HG02840 (cell line): Measurements from ENCODE around the gene DGKI.
A peak's percentile ranks its signal among the peaks of the same experiment; 100 is the strongest.

Experiments used
- ATAC-seq: cut with Tn5 transposase; IDR thresholded peaks from one replicate; pipeline ENCODE4 v1.9.1; 2021; ENCODE audit warnings: mild to moderate bottlenecking, moderate library complexity, moderate number of reproducible peaks; ENCODE audit not compliant: unreplicated experiment, low FRiP score

DGKI gene

DNA sequence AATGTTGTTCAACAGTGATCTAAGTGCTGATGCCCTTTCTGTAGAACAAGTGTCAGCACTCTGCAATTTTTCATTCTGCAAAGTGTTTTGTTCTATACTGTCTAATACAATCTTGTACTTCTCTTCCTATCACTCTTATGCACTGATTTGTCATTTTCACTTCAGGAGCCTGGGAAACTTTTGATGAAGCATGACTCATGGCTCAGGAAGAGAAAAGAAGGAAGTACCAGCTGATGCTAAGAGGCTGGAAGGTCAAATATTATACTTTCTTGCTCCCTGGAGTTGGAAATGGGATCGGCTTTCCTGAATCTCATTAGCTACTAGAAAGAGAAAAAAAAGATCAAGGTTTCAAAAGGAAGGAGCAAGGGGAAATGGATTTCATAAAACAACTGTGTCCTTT is 45.8 kb downstream of the DGKI start:
- no peak for ATAC-seq

DNA sequence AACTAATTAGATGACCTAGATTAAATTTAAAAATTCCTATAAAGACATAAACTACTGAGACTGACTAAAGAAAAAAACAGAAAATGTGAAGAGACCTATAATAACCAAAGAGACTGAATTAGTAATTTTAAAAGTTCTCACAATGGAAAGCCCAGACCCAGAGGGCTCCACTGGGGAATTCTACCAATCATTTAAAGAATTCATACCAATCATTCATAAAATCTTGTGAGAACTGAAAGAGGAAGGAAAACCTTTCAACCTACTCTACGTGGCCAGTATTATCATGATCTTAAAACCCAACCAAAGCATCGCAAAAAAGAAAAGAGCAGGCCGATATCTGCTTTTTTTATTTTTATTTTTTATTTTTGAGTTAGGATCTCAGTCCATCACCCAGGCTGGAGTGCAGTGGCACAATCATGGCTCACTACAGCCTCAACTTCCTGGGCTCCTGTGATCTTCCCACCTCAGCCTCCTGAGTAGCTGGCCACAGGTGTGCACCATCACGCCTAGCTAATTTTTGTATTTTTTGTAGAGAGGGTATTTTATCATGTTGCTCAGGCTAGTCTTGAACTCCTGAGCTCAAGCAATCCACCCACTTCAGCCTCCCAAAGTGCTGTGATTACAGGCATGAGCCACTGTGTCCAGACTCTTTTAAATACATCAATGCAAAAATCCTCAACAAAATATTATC is 48.6 kb downstream of the DGKI start:
- ATAC-seq, result peak; percentile 97

DNA sequence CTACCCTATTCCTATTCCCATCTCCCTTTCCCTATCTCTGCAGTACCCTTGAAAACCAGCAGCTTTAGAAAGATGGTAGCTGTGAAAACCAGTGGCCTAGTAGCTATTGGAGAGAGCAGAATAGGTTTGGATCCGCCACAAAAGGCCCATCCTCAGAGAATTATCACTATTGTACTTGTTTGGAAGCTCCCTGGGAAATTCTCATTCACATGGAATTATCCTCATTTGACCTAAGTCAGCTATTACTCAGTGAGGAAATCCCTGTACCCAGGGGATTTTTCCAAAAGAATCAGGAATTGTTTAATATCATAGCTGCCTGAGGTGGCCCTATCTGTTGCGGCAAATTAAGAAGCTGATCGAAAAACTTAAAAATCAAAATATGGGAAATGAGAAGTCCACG is 51.6 kb downstream of the DGKI start:
- ATAC-seq, result no peak

DNA sequence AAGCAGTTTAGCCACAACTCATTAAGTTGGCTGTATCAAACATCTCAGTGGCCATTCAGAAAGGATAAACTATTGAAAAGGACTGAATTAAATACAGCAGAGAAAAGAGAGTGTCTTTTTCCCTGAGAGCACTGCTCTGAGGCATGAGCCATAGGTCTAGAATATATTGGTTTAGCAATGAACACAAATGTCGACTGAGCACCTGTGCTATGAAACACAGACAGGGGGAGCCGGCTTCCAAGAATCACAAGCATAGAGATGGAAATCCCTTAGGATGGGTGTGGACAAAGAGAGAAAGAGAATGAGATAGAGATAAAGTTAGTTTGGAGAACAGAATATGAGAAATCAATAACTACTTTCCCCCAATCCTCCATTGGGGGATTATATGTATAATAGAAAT is 54.8 kb downstream of the DGKI start:
- no peak for ATAC-seq

DNA sequence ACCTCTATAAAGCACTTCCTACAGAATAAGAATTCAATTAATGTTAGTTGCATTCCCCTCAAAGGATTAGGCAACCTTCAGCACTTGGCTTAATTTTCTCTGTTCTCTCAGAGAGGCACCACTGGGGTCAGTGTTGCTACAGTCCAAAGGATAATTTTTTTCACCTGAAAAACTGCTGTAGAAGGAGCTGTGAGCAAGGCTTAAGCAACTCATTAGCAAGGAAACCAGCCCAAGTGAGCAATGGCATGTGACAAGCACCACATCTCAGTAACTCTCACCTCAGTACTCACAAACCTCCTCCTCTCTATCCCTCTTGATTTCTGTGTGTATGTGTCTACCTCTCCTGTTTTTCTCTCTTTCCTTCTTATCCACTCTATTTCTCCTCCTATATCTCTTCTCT is 55.9 kb downstream of the DGKI start:
- no peak for ATAC-seq

DNA sequence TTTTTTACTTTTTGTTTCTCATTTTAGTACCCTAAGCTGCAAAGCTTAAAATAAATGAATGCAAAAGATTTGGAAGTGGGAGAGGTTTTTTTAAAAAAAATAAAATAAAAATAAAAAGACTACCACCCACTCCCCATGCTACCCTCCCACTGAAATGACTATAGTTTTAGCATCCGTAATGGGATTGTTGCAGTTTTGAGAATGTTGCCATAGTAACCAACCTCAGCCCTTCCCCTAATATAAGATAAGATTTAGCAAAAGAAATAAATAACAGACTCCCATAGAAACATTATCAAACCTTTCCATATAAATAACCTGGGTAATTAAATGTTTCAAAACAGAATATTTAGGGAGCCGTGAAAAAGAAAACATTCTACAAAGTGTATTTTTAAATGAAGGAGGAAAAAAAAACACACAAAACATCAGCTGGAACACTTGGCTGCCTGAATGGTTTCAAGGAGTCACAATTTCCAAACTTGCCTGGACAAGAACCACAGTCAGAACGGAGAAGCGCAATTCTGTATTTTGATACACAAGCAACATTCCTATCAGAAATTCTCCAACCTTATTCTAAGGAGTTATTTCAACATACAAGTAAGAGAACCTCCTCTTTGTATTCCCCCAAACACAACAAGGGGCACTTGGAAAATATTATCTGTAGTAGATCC is 57.4 kb downstream of the DGKI start:
- ATAC-seq, result no peak

DNA sequence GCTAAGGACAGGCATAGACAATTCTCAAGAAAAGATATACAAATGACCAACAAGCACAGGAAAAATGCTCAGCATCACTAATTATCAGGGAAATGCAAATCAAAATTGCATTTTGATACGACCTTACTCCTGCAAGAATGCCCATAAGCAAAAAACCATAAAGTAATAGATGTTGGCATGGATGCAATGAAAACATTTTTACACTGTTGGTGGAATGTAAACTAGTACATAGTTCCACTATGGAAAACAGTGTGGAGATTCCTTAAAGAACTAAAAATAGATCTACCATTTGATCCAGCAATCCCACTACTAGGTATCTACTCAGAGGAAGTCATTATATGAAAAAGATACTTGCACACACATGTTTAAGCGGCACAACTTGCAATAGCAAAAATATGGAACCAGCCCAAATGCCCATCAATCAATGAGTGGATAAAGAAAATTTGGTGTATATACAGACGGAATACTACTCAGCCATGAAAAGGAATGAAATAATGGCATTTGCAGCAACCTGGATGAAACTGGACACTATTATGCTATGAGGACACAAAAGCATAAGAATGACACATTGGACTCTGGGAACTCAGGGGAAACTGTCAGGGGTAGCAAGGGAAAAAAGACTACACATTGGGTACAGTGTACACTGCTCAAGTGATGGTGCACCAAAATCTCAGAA is 59.3 kb downstream of the DGKI start:
- ATAC-seq, result no peak

DNA sequence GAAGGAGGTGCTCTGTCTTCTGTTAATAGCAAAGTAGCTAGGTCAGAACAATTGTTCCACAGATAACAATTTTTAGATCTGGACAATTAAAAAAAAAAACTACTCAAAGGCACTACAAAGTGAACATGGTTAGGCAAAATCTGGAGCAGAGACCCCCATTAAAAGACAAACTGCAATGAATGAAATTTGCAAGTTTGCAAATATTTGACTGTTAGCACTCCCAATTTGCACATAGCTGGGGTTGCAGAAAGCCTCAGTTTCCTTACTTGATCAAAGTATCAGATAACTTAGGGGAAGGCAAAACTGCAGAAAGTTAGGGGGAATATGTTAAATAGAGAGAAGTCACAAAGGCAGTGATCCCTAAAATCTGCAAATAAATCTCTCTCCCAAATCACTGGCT is 68.3 kb downstream of the DGKI start:
- no peak for ATAC-seq

DNA sequence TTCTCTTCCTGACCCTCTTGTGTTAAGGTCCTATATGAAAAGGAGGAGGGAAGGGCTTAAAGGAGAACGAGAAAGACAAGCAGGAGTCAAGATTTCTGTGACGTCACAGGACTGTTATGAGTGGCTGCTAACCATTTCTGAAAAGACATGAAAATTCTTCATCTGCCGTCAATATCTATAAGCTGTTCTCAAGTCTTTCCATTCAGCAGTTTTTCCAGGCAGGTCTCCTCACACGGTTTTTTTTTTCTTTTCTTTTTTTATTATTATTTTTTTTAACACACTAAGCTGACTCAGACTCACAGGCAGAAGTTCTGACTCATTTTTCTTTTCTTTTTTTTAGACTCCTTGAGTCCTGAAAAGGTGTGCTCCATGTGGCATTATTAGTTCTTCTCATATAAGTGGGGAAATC is 72.0 kb downstream of the DGKI start:
- ATAC-seq, result no peak

DNA sequence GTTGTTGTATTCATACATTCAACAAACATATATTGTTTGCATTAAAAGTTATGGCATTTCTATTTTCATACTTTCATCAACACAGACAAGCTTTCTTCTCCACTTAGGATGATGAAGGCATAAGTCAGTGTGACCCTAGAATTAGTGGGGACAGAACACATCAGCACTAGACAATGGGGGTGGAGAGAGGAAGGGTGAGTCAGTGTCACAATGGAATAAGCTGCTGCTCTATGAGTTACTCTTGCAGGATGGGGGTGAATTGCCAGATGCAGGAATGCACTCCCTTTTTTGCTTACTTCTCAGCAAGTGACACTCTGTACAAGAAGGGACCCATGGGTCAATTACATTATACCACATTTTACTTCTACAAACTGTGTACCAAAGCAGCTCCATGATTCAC is 74.0 kb downstream of the DGKI start:
- ATAC-seq, result no peak

DNA sequence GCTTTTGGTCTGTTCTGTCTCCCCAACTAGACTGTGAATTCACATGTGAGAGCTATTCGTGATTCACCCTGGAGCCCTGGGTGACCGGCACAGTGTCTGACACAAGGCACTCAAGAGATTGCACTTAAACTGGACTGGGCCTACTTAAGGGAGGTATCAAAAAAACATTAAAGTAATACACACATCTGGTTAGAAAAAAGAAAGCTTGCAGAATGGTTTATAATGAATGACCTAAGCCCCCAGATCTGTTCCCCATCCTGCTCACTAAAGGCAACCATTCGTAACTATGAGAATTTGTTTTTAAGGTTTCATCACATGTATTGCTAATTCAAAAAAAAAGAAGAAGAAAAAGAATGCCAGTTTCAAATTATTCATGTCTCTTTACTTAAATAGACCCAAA is 74.5 kb downstream of the DGKI start:
- no peak for ATAC-seq

DNA sequence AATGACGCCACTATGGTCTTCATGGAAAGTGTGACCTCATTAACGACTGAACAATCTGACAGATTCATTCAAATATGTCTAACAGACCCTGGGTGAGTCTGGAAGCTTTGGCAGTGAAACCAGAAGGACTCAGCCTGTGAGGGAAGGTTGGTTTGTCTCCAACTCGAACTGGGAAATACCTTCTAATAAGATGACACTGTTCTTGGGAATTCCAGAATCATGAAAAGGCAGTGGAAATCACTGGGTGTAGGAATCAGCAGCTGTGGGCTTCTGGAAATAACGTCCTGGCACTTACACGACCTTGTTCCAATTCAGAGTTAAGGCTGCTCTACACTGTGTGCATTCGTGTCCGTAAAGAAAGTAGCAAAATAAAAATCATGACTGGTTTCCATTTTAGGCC is 75.1 kb downstream of the DGKI start:
- no peak for ATAC-seq

DNA sequence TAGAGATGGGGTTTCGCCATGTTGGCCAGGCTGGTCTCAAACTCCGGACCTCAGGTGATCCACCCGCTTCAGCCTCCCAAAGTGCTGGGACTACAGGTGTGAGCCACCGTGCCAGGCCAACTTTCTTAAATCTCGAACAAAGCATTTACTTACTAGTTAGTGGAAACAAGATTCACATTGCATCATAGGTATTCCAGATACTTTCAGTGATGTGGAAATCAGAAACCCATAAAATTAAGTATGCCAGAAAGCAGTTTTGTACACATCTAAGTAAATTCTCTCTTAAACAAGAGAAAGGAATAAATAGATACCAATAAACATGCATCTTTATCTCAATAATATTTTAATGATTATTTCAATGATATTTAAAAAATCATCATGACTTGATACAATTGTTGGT is 75.5 kb downstream of the DGKI start:
- ATAC-seq, result no peak

DNA sequence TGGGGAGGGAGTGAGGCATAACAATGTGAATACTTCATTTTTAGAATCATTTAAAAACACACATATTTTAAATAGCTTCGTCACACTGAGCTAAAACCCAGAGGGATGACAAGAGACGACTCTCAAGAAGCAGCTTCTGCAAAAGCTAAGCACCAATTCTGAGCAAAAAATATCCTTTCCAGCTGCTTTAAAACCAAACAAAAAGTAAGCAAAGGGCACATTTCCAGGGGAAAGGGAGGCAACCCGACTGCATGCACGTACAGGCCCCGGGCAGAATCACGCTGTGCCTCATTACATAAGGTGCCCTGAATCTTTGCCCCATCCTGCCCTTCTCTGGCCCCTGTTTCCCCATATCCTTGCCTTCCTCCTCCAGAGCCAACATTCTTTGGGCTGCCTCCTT is 78.4 kb downstream of the DGKI start:
- no peak for ATAC-seq

DNA sequence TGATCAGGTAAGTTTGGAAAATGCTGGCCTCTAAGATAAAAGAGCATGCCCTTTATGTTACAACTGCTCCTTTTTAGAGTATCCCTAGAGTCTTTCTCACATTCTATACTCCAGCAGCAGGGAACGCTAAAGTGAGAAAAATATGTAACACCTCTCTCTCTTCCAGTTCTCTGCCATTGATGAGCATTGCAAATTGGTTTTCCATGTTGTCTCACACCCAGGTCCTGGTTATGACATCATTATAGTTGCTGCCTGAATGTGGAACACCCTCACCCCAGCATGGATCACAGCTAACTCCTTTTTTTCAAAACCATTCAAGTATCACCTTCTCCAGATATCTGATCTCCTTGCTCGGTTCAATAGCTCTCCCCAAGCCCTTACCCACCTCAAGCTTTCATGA is 84.4 kb downstream of the DGKI start:
- ATAC-seq, result no peak

DNA sequence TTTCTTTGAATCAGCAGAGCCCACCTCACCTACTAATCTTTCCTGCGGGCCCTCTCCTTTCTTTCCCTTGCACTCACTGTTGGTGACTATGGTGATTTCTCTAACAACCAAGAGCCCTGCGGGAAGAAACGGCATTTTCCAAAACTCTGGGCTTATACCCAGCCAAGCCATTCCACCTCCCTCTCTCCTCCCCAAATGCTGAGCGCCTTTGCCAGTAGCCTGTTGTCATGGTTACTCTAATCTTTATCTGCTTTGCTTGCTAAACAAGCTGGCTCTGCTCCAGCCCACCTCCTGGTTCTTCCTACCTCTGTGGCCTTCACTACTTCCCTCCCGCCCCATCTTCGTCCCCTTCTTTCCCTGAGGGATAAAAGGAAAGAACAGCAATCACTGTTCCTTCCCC is 86.7 kb downstream of the DGKI start:
- no peak for ATAC-seq

DNA sequence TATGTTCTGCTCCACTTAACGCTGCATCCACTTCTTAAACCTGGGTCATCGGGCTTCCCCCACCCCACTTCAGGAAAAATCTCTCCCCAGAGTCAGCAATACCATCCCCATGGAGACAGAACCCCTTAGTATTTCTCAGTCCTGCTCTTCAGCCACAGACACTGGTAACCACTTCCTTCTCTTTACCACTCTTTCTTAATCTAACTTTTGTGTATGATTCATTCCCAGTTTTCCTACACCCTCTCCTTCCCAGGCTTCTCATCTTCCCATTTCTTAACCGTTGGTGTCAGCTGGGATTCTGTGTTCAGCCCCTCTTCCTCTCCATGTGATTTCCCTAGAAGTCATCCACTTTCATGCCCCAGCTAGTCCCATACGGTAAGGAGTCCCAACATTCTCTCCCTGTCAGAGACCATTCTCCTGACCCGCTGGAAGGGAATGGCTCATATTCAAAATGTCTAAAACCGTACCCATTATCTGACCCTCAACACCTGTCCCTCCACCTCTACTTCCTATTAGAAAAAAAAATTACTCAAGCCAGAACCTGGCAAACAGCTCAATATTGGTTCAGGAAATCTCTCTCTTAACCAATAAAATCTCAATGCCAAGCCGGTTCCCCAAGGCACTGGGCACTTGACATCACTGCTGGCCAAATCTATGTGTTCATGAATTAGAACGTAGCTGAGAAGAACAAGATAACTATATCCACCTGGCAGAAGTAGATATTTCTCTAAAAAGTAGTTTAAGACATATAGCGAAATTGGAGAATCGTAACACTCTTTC is 89.4 kb downstream of the DGKI start:
- no peak for ATAC-seq

DNA sequence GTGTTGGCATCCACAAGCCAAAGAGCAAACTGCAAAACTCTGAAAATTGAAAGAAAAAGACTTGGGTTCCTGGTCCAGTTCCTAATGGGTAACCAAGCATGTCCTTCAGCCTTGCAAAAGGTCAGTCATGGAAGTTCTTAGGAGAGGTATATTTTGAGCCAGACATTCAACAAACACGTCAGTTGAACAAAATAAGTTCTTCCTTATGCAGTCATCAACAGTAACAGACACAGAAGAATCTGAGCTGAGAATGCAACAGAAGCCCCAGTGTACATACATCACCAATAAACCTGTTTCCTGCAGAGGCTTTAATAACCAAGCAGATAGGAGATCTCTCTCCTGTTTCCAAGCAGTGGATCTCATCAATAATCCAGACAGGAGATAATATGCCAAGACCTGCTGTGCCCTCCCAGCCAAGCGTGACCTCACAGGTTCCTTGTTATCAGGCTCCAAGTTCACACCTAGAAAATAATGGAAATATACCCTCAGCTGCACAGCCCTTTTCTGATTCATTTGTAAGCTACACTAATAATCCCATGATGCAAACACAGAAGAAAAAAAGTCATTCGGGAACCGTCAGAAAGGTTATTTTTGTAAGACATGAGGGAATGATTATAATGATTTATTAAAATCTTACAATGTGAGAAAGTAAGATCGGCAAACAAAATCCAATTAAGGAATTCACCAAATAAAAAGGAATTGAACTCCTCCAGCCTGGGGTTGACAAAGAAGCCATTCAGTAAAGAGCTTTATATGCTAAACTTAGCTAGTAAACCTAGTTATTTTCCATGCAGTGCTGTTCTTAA is 90.7 kb downstream of the DGKI start:
- ATAC-seq, result no peak

DNA sequence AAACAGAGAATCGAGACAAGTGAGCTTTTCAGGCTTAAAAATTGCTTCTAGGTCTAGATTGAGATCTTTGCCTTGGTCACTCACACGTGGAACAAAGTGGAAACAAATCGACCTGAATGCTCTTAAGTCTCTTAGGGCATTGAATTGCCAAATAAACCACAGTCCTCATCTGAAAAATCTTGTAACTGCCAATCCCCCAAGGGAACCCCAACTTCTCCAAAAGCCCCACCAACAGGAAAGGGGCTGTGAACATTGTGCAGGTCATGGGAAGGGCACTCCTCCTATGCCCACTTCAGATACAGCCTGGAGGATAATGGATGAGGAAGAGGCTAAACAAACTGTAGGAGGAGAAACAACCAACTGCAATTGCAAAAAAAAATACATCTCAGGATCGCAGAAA is 91.3 kb downstream of the DGKI start:
- no peak for ATAC-seq
